Measurements from ENCODE around the gene TBATA. TPM values are rescaled to one million over a fixed set of nuclear protein-coding genes. Genes with fewer than 3 reads are reported as not detected.

Gene TBATA
- total and polyA plus RNA-seq, 8 donors: not detected

GRCh38 chr10:70782746-70783680, 2.2 kb downstream of the TBATA start:
- no peak for ATAC-seq
- intact Hi-C loops (cut with DNase I): no loop called here

GRCh38 chr10:70782086-70782745, 3.0 kb downstream of the TBATA start:
- no peaks in the 10 kb centered on the region for H3K36me3 ChIP-seq
- H3K4me3 ChIP-seq: no peak overlapping the region
- no peaks in the 10 kb centered on the region for H3K4me1 ChIP-seq
- intact Hi-C loops (cut with DNase I): no loop called here
- TF ChIP-seq CTCF (IDR thresholded peaks at IDR 0.05): no peak
- no peaks in the 10 kb centered on the region for H3K27me3 ChIP-seq
- no peaks in the 10 kb centered on the region for H3K9me3 ChIP-seq
- ATAC-seq: no peak
- DNase-seq: peak in 1 of 4 donors; percentile 21
- no peak overlapping the region for H3K27ac ChIP-seq

More at GRCh38 chr10:70782746-70783680, 2.2 kb downstream of the TBATA start:
- Histone ChIP-seq H3K4me1 (no peaks in the 10 kb centered on the region), H3K27ac (no peak overlapping the region), H3K9me3 (no peaks in the 10 kb centered on the region), H3K36me3 (no peaks in the 10 kb centered on the region), H3K4me3 (no peak overlapping the region), H3K27me3 (no peaks in the 10 kb centered on the region)
- no peak for DNase-seq
- TF ChIP-seq CTCF (IDR thresholded peaks at IDR 0.05): no peak

- Histone ChIP-seq H3K4me1 (no peaks in the 10 kb centered on the region), H3K27me3 (no peaks in the 10 kb centered on the region), H3K9me3 (no peaks in the 10 kb centered on the region), H3K4me3 (no peak overlapping the region), H3K36me3 (no peaks in the 10 kb centered on the region), H3K27ac (no peak overlapping the region)
- DNase-seq (no peak), ATAC-seq (no peak)
- TF ChIP-seq CTCF (IDR thresholded peaks at IDR 0.05): no peak
- intact Hi-C loops (cut with DNase I): no loop called here
These were observed 3.6 kb downstream of the TBATA start for GRCh38 chr10:70781461-70782051.

- Histone ChIP-seq H3K9me3 (no peaks in the 10 kb centered on the region), H3K4me3 (no peak overlapping the region), H3K36me3 (no peaks in the 10 kb centered on the region), H3K4me1 (no peaks in the 10 kb centered on the region), H3K27ac (no peak overlapping the region), H3K27me3 (no peaks in the 10 kb centered on the region)
- no peak for TF ChIP-seq CTCF (IDR thresholded peaks at IDR 0.05)
- intact Hi-C loops (cut with DNase I): no loop called here
- no peak for ATAC-seq
- DNase-seq: no peak
These were observed 4.4 kb downstream of the TBATA start for GRCh38 chr10:70780772-70781171.

- no peak for TF ChIP-seq CTCF (IDR thresholded peaks at IDR 0.05)
- no peaks in the 10 kb centered on the region for H3K27me3 ChIP-seq
- H3K4me3 ChIP-seq: no peak overlapping the region
- intact Hi-C loops (cut with DNase I): no loop called here
- no peaks in the 10 kb centered on the region for H3K4me1 ChIP-seq
- ATAC-seq (no peak), DNase-seq (no peak)
- H3K27ac ChIP-seq: no peak overlapping the region
- H3K36me3 ChIP-seq: no peaks in the 10 kb centered on the region
- H3K9me3 ChIP-seq: no peaks in the 10 kb centered on the region
These were observed 4.8 kb downstream of the TBATA start for GRCh38 chr10:70780370-70780760.
